ENCODE data around the gene TMEM131. TPM values are rescaled to one million over a fixed set of nuclear protein-coding genes. Genes with fewer than 3 reads are reported as not detected.

TMEM131 gene
- polyA plus RNA-seq, 3 donors = 7.0 to 23.6 (median 8.2) TPM

GRCh38 chr2:97708048-97708380 is 287.7 kb downstream of the TMEM131 start:
- no peak overlapping the region for H3K27ac Mint-ChIP-seq
- no peak for DNase-seq
- no peaks in the 10 kb centered on the region for H3K27me3 ChIP-seq (ENCODE audit: control insufficient read depth in 2 of 2, insufficient read depth in 2 of 2, low read length in 2 of 2)
- H3K4me2 ChIP-seq (replicated peaks; ENCODE audit: extremely low read depth, low read length, poor library complexity, severe bottlenecking) = no peak overlapping the region
- H4K20me1 ChIP-seq (ENCODE audit: insufficient read depth, low read length) = no peaks in the 10 kb centered on the region
- H3K4me1 ChIP-seq (ENCODE audit: control insufficient read depth in 1 of 2, insufficient read depth in 2 of 2, low read length in 2 of 2) = no peaks in the 10 kb centered on the region
- no peak overlapping the region for H3K27ac ChIP-seq (ENCODE audit: low read depth in 1 of 2, low read length in 2 of 2)
- peak overlapping the region; percentile 13 for H2AFZ ChIP-seq (ENCODE audit: insufficient read depth, low read depth, low read length, poor library complexity, severe bottlenecking)
- TF ChIP-seq CTCF (IDR thresholded peaks at IDR 0.05) = no peak
- H3K36me3 ChIP-seq (replicated peaks in 1 of 2; ENCODE audit: control insufficient read depth in 1 of 2, insufficient read depth in 2 of 2, low read length in 2 of 2) = no peaks in the 10 kb centered on the region
- intact Hi-C loops (cut with micrococcal nuclease) = loop anchor here in 1 of 2 donors (10.0 kb wide), 1 partner anchor 677 kb away; no protein-coding TSS in a partner anchor
- H3K4me3 ChIP-seq (replicated peaks in 1 of 3; ENCODE audit: low read depth in 2 of 3, low read length in 3 of 3) = no peak overlapping the region
- H3K79me2 ChIP-seq (ENCODE audit: insufficient read depth, low read length) = no peaks in the 10 kb centered on the region
- H3K27me3 Mint-ChIP-seq (ENCODE audit: low read depth in 3 of 3) = peaks cover 1 to 5% (median 4%) of the 10 kb centered on the region in 3 donors
- no peaks in the 10 kb centered on the region for H3K9me3 ChIP-seq (replicated peaks in 1 of 2; ENCODE audit: control insufficient read depth in 1 of 2, insufficient read depth in 1 of 2, low read length in 2 of 2)
- WGBS (ENCODE audit: insufficient coverage) = 31% methylated on average over 4 of the region's 4 CpGs
- no peak overlapping the region for H3K9ac ChIP-seq (ENCODE audit: insufficient read depth, low read length, poor library complexity, severe bottlenecking)
- no peaks in the 10 kb centered on the region for H3K36me3 Mint-ChIP-seq
- no peak overlapping the region for H3K4me3 Mint-ChIP-seq
- H3K9me3 Mint-ChIP-seq = peaks cover 0 to 3% (median 0%) of the 10 kb centered on the region in 7 donors
- peaks cover 4% of the 10 kb centered on the region for H3K4me1 Mint-ChIP-seq

- H3K9me3 ChIP-seq (replicated peaks in 1 of 2; ENCODE audit: control insufficient read depth in 1 of 2, insufficient read depth in 1 of 2, low read length in 2 of 2) = no peaks in the 10 kb centered on the region
- no peaks in the 10 kb centered on the region for H4K20me1 ChIP-seq (ENCODE audit: insufficient read depth, low read length)
- Mint-ChIP-seq H3K4me3 (no peak overlapping the region), H3K9me3 (peaks cover 0 to 3% (median 0%) of the 10 kb centered on the region in 7 donors), H3K4me1 (peaks cover 4% of the 10 kb centered on the region), H3K27ac (no peak overlapping the region), H3K27me3 (ENCODE audit: low read depth in 3 of 3) (peaks cover 1 to 5% (median 4%) of the 10 kb centered on the region in 3 donors), H3K36me3 (no peaks in the 10 kb centered on the region)
- intact Hi-C loops (cut with micrococcal nuclease) = loop anchor here in 1 of 2 donors (10.0 kb wide), 1 partner anchor 677 kb away; no protein-coding TSS in a partner anchor
- no peaks in the 10 kb centered on the region for H3K4me1 ChIP-seq (ENCODE audit: control insufficient read depth in 1 of 2, insufficient read depth in 2 of 2, low read length in 2 of 2)
- H2AFZ ChIP-seq (ENCODE audit: insufficient read depth, low read depth, low read length, poor library complexity, severe bottlenecking) = no peak overlapping the region
- no peak overlapping the region for H3K9ac ChIP-seq (ENCODE audit: insufficient read depth, low read length, poor library complexity, severe bottlenecking)
- no peaks in the 10 kb centered on the region for H3K27me3 ChIP-seq (ENCODE audit: control insufficient read depth in 2 of 2, insufficient read depth in 2 of 2, low read length in 2 of 2)
- 89% methylated on average over 6 of the region's 11 CpGs for WGBS (ENCODE audit: insufficient coverage)
- no peaks in the 10 kb centered on the region for H3K36me3 ChIP-seq (replicated peaks in 1 of 2; ENCODE audit: control insufficient read depth in 1 of 2, insufficient read depth in 2 of 2, low read length in 2 of 2)
- H3K79me2 ChIP-seq (ENCODE audit: insufficient read depth, low read length) = no peaks in the 10 kb centered on the region
- H3K27ac ChIP-seq (ENCODE audit: low read depth in 1 of 2, low read length in 2 of 2) = no peak overlapping the region
- no peak for TF ChIP-seq CTCF (IDR thresholded peaks at IDR 0.05)
- H3K4me2 ChIP-seq (replicated peaks; ENCODE audit: extremely low read depth, low read length, poor library complexity, severe bottlenecking) = no peak overlapping the region
- no peak overlapping the region for H3K4me3 ChIP-seq (replicated peaks in 1 of 3; ENCODE audit: low read depth in 2 of 3, low read length in 3 of 3)
- DNase-seq = no peak
These were observed 288.2 kb downstream of the TMEM131 start for GRCh38 chr2:97707362-97708047.
